B cell (primary cell): ENCODE results near the gene CHMP6. TPM values are rescaled to one million over a fixed set of nuclear protein-coding genes. Genes with fewer than 3 reads are reported as not detected.

Experiments
- ATAC-seq: fragments of 200-7000 bp; cut with Tn5 transposase; one replicate; pipeline ENCODE4 v1.10.0; 2021; ENCODE audit warnings: low read depth, mild to moderate bottlenecking, moderate number of reproducible peaks, moderate library complexity
- CTCF ChIA-PET: fragments of 350-600 bp; sonication (Branson Sonifier 250); formaldehyde crosslinking; loops from one replicate; lab custom pipeline; 2021; ENCODE audit warnings: antibody characterized with exemption, inconsistent platforms; lab: Charles Lee
- POLR2A ChIA-PET: fragments of 350-600 bp; sonication (Branson Sonifier 250); formaldehyde crosslinking; loops from one replicate; lab custom pipeline; 2021; ENCODE audit warnings: antibody characterized with exemption; lab: Charles Lee
- DNase-seq: peaks from one replicate; pipeline ENCODE4 v3.0.0; 2013
- H2AFZ ChIP-seq: 2 replicates; pipeline ENCODE4 v1.6.1; 2012; ENCODE audit warnings: mild to moderate bottlenecking, low read depth, low read length; ENCODE audit not compliant: insufficient read depth, poor library complexity, severe bottlenecking
- H3K27ac ChIP-seq, 2 donors: 1 replicate in 1 of 2; 2 replicates in 1 of 2; pipeline ENCODE4 v1.5.1; 2012 to 2013; ENCODE audit warnings: low read length in 2 of 2, mild to moderate bottlenecking in 2 of 2, moderate library complexity in 1 of 2
- H3K27me3 ChIP-seq, 4 experiments: fragments of 200-600 bp in 1 of 4; sonication (generic) in 1 of 4; replicated peaks in 1 of 4; 1 replicate in 2 of 4; 2 replicates in 2 of 4; pipeline versions ENCODE4 v1.6.1 to v1.7.0; 2013 to 2016; ENCODE audit warnings: low read length in 3 of 4, mild to moderate bottlenecking in 2 of 4, mixed read lengths in 1 of 4, moderate library complexity in 1 of 4; ENCODE audit not compliant: insufficient read depth in 4 of 4, control insufficient read depth in 3 of 4; ENCODE audit errors: control extremely low read depth in 1 of 4
- H3K36me3 ChIP-seq, 2 experiments: replicated peaks in 1 of 2; 1 replicate in 1 of 2; 2 replicates in 1 of 2; pipeline versions ENCODE4 v1.6.1 to v1.7.1; 2013; ENCODE audit warnings: low read length in 1 of 2; ENCODE audit not compliant: insufficient read depth in 2 of 2, control insufficient read depth in 1 of 2; ENCODE audit errors: control extremely low read depth in 1 of 2, extremely low read depth in 1 of 2
- H3K4me1 ChIP-seq, 2 donors: fragments of 200-600 bp in 1 of 2; sonication (generic) in 1 of 2; 1 replicate in 1 of 2; 2 replicates in 1 of 2; pipeline versions ENCODE4 v1.5.1 to v1.6.1; 2013 to 2017; ENCODE audit warnings: low read length in 2 of 2; ENCODE audit not compliant: control insufficient read depth in 2 of 2, insufficient read depth in 2 of 2
- H3K4me2 ChIP-seq: replicated peaks from 2 replicates; pipeline ENCODE3; 2012; ENCODE audit warnings: mild to moderate bottlenecking, low read depth, low read length; ENCODE audit not compliant: poor library complexity, severe bottlenecking
- H3K4me3 ChIP-seq, 5 experiments: fragments of 200-600 bp in 1 of 5; sonication (generic) in 1 of 5; 1 replicate in 3 of 5; 2 replicates in 2 of 5; pipeline versions ENCODE4 v1.5.1 to v1.7.0; 2011 to 2016; ENCODE audit warnings: low read length in 4 of 5, mild to moderate bottlenecking in 4 of 5, low read depth in 2 of 5, control low read depth in 1 of 5, moderate library complexity in 1 of 5; ENCODE audit not compliant: insufficient read depth in 1 of 5; ENCODE audit errors: control extremely low read depth in 1 of 5, extremely low read depth in 1 of 5
- H3K79me2 ChIP-seq: fragments of 200-600 bp; sonication (generic); one replicate; pipeline ENCODE4 v1.6.0; 2016; ENCODE audit warnings: low read length; ENCODE audit not compliant: control insufficient read depth, insufficient read depth
- H3K9ac ChIP-seq: fragments of 200-600 bp; sonication (generic); 2 replicates; pipeline ENCODE4 v1.6.1; 2017; ENCODE audit warnings: mild to moderate bottlenecking, low read length, moderate library complexity
- H3K9me3 ChIP-seq, 3 donors: one replicate each; pipeline versions ENCODE4 v1.6.1 to v1.7.1; 2013; ENCODE audit warnings: low read length in 2 of 3; ENCODE audit not compliant: control insufficient read depth in 2 of 3, insufficient read depth in 1 of 3; ENCODE audit errors: control extremely low read depth in 1 of 3
- H4K20me1 ChIP-seq: 2 replicates; pipeline ENCODE4 v1.6.0; 2012; ENCODE audit warnings: mild to moderate bottlenecking, low read length; ENCODE audit not compliant: insufficient read depth, control insufficient read depth, poor library complexity, severe bottlenecking
- H3K27ac Mint-ChIP-seq: one replicate; pipeline ENCODE4 v1.8.0; 2021; ENCODE audit warnings: mixed read lengths
- H3K27me3 Mint-ChIP-seq: one replicate; pipeline ENCODE4 v1.8.0; 2021; ENCODE audit warnings: mixed read lengths
- H3K4me1 Mint-ChIP-seq: one replicate; pipeline ENCODE4 v1.8.0; 2021; ENCODE audit warnings: mixed read lengths
- H3K4me3 Mint-ChIP-seq: one replicate; pipeline ENCODE4 v1.8.0; 2021; ENCODE audit warnings: mixed read lengths
- H3K9me3 Mint-ChIP-seq: one replicate; pipeline ENCODE4 v1.8.0; 2022; ENCODE audit warnings: mixed read lengths; ENCODE audit not compliant: insufficient read depth
- EZH2 ChIP-seq: IDR thresholded peaks from 2 replicates; pipeline ENCODE4 v1.6.1; 2012; ENCODE audit warnings: borderline replicate concordance, low read depth, mild to moderate bottlenecking, moderate library complexity, low read length; ENCODE audit not compliant: insufficient read depth, poor library complexity, severe bottlenecking
- WGBS: methylation state at CpG from one replicate; pipeline ENCODE4 v1.1.5; 2013; ENCODE audit warnings: missing lambda C conversion rate; ENCODE audit not compliant: insufficient coverage; 5-methylcytosine and 5-hydroxymethylcytosine counted together
- intact Hi-C: fragments of 100-400 bp; cut with micrococcal nuclease; formaldehyde crosslinking; loops from one replicate; pipeline ENCODE4 v1.10.0; 2022
- polyA plus RNA-seq: library from polyadenylated mRNA; depleted of rRNA; stranded (reverse); fragments of >200 nt; gene quantifications from 2 replicates; pipeline ENCODE4 v1.2.3, GENCODE V29; 2012
- total RNA-seq, 2 donors: library from RNA; stranded (reverse); fragments of 120-200 nt in 1 of 2; gene quantifications; 1 replicate in 1 of 2; 2 replicates in 1 of 2; pipeline versions ENCODE4 v1.2.3 to v1.2.4, GENCODE V29; 2013 to 2022
- TF ChIP-seq, protein P1 (sequence below): fragments of 200-600 bp; IDR thresholded peaks from one replicate; pipeline ENCODE4 v1.8.0; 2022; ENCODE audit warnings: antibody characterized with exemption, mild to moderate bottlenecking

CHMP6 gene
- total and polyA plus RNA-seq, 2 donors (not counting 1 experiment from before 2014, with no cell fraction given): 21.2 to 46.2 TPM

DNA sequence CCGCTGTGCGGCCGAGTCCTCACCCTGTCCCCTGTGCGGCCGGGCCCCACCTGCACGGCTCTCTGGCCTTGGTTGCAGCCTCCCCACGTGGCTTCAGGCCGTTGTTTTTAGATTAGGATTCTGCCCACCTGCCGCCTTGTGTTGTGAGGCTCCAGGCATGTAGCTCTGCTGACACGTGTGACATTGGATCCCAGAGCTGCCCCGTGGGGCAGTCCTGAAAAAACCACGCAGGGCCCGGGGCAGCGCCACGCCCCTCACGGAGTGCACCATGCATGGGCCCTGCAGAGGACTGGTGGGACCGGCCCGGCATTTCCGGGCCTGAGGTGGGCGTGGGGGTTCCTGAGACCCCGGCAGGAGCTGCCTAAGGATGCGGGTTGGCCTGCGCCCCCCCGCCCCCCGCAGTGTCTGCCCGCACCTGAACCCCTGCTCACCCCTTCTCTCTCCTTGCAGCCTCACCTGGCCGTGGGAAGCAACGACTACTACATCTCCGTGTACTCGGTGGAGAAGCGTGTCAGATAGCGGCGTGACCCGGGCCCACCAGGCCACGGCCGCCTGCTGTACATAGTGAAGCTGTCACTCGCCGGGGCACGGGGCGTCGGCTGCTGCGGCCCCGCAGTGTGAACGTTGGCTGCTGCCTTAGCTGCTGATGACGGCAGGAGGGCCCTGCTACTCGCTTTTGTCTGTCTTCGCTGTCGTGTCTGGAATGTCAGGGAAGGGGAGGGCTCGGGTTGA, 27.7 kb upstream of the CHMP6 start:
- H3K36me3 ChIP-seq: peaks cover 0 to 2% of the 10 kb centered on the region in 2 experiments
- H3K4me1 ChIP-seq: peaks cover 9 to 11% of the 10 kb centered on the region in 2 donors
- H4K20me1 ChIP-seq: no peaks in the 10 kb centered on the region
- H3K27ac ChIP-seq: no peak overlapping the region
- POLR2A ChIA-PET: no interaction called here
- Mint-ChIP-seq H3K27ac (no peak overlapping the region), H3K27me3 (no peaks in the 10 kb centered on the region), H3K4me3 (no peak overlapping the region), H3K9me3 (no peaks in the 10 kb centered on the region), H3K4me1 (peaks cover 5% of the 10 kb centered on the region)
- H3K9me3 ChIP-seq: no peaks in the 10 kb centered on the region
- H3K4me2 ChIP-seq: no peak overlapping the region
- no peaks in the 10 kb centered on the region for H3K27me3 ChIP-seq
- no peak overlapping the region for H2AFZ ChIP-seq
- no peak for ATAC-seq
- intact Hi-C loops: no loop called here
- no peak overlapping the region for H3K4me3 ChIP-seq
- H3K79me2 ChIP-seq: no peaks in the 10 kb centered on the region
- CTCF ChIA-PET: interaction anchor here (0.9 kb wide), 1 partner anchor 22 kb away, joined by 3 read pairs; no protein-coding TSS in a partner anchor
- DNase-seq: no peak
- WGBS: 95% methylated on average over 46 of the region's 49 CpGs
- no peak overlapping the region for H3K9ac ChIP-seq
- no peak for TF ChIP-seq EZH2
- TF ChIP-seq, protein P1, sequence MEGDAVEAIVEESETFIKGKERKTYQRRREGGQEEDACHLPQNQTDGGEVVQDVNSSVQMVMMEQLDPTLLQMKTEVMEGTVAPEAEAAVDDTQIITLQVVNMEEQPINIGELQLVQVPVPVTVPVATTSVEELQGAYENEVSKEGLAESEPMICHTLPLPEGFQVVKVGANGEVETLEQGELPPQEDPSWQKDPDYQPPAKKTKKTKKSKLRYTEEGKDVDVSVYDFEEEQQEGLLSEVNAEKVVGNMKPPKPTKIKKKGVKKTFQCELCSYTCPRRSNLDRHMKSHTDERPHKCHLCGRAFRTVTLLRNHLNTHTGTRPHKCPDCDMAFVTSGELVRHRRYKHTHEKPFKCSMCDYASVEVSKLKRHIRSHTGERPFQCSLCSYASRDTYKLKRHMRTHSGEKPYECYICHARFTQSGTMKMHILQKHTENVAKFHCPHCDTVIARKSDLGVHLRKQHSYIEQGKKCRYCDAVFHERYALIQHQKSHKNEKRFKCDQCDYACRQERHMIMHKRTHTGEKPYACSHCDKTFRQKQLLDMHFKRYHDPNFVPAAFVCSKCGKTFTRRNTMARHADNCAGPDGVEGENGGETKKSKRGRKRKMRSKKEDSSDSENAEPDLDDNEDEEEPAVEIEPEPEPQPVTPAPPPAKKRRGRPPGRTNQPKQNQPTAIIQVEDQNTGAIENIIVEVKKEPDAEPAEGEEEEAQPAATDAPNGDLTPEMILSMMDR: no peak

DNA sequence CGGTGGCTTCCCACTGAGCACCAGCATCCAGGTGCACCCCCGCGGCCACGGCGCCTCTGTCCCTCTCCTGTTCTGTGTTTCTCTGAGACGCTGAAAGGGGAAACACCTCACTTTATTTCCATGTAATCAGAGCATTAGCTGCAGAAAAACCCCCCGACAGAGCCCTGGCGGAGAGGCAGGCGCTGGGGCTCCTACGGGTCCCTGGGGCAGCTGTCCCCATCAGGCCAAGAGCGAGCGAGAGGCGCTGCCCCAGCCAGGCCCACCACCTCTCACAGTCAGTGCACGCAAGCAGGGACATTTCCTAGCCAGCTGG, 27.1 kb upstream of the CHMP6 start:
- Histone ChIP-seq H3K27me3 (no peaks in the 10 kb centered on the region), H3K4me1 (peaks cover 10 to 14% of the 10 kb centered on the region in 2 donors), H3K4me3 (no peak overlapping the region), H3K4me2 (no peak overlapping the region), H3K9ac (no peak overlapping the region), H3K9me3 (no peaks in the 10 kb centered on the region), H3K36me3 (peaks cover 0 to 2% of the 10 kb centered on the region in 2 experiments), H3K79me2 (no peaks in the 10 kb centered on the region), H4K20me1 (no peaks in the 10 kb centered on the region), H3K27ac (no peak overlapping the region), H2AFZ (no peak overlapping the region)
- CTCF ChIA-PET: interaction anchor here (0.9 kb wide), 1 partner anchor 22 kb away, joined by 3 read pairs; no protein-coding TSS in a partner anchor
- H3K4me1 Mint-ChIP-seq: peaks cover 5% of the 10 kb centered on the region
- DNase-seq (no peak), ATAC-seq (no peak)
- POLR2A ChIA-PET: no interaction called here
- H3K4me3 Mint-ChIP-seq: no peak overlapping the region
- H3K9me3 Mint-ChIP-seq: no peaks in the 10 kb centered on the region
- WGBS: 95% methylated on average over 14 of the region's 14 CpGs
- no peak overlapping the region for H3K27ac Mint-ChIP-seq
- TF ChIP-seq EZH2: no peak
- TF ChIP-seq, protein P1: no peak
- H3K27me3 Mint-ChIP-seq: no peaks in the 10 kb centered on the region
- intact Hi-C loops: no loop called here
